Activated T-cell treated with anti-CD3 and anti-CD28 coated beads for 48 hours (primary cell): Measurements from ENCODE around the gene JARID2.

ENCODE experiments used
- DNase-seq: peaks from one replicate; pipeline ENCODE4 v3.0.0-alpha.2; 2020; ENCODE audit warnings: low read depth

Gene JARID2

DNA sequence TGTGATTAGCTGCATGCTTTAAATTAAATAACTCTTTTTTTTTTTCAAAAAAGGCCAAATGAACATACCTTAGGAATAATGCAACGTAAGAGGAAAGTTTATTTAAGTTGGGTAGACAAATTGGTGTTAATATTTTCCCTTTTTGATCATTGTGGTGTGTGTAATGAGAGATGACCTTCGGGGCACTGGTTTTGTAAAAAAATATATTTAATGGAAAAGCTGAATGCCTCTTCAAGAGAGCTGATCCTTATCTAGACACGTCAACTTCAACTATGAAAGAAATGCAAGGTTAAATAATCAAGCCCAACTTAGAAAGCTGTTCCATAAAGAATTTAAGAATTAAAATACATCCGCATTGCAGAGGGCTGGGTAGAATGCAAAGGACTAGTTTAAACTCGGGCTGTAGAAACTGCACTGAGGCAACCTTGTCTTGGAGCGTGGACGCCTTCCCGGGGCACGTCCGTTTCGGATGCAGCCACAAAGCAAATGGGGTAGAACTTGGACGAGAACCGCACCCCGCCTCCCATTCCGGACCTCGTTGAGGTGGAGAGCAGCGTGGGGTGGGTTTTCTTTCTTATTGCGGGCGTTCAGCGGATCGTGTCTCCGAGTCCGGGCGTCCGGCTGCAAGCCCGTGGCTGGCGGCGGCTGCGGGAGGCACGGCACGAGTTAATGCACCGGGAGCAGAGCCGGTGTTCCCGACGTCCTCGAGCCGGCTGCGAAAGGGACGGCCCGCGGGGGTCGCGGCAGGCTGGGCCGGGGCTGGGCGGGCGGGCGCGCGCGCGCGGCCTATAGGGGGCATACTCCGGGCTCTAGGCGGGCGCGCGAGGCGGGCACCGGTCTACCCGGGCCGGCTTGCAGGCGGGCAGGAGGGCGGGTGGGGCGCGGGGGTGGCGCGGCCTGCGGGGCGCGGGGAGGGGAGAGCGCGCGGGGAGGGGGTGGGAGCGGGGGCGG, 1.9 kb downstream of the JARID2 start:
- peak; percentile 54 for DNase-seq

DNA sequence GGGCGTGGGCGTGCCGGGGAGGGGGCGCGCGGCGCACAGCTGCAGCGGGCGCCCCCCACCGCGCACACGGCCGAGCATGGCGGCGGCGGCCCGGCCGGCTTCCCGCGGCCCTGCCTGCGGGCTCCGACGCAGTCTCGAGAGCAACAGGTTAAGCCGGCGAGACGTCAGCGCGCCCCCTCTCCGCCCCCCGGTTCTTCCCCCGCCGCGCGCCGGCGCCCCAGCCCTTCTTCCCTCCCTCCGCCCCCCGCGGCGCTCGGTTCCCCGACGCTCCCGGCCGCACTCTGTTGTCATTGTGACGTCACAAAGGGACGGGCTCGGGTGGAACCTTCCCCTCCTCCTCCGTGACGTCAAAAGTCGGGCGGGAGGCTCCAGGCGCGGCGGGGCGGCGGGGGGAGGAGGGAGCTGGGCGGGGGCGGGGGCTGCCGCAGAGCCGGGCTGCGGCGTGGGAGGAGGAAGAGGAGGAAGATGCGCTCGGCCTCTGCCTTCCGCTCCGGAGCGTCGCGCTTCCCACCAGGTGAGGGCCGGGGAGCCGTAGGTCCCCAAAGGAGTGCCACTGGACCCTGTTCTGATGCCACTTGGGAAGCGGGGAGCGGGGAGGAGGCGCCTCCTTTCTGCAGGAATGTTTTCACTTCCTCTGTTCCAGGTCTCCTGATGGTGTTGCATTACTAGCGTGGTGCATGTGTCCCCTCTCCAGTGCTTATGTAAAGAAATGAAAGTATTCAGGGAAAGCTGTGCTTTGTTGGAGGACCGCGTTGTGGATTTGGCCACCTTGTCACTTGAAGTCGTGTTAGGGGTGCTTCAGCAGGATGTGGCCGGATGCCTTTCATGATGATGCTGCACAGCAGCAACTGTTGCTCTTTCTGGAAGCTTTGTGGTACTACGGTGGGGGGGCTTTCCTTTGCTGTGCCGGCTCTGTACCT, 2.8 kb downstream of the JARID2 start:
- peak; percentile 90 for DNase-seq

DNA sequence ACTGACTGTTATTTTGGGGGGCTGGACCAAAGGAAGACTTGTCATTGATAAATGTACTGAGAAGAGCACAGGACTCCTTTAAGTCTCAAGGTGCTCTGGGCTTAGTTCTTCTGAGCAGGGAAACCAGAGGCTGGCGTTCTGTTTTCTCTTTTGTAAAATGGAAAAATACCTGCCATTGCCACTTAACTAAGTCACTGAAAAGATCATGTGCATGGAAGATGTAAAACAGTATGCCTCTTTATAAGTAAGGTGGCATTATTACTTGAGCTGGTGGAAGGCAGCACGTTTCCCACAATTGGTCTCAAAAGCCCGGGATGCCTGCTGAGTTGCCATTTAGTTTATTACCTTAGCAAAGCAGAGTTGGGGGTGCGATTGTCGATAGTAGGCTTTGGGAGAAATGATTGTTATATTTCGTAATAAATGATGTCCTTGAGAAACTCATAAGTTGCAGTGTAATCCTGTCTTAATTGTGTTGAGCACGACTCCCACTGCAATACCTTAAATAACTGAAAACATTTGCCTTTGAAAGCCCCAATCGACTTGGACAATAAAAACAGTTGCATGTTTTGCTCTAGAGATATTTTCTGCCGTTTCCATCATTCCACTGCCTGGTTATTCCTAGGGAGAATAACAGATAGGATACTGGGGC, 3.6 kb downstream of the JARID2 start:
- DNase-seq, result no peak

DNA sequence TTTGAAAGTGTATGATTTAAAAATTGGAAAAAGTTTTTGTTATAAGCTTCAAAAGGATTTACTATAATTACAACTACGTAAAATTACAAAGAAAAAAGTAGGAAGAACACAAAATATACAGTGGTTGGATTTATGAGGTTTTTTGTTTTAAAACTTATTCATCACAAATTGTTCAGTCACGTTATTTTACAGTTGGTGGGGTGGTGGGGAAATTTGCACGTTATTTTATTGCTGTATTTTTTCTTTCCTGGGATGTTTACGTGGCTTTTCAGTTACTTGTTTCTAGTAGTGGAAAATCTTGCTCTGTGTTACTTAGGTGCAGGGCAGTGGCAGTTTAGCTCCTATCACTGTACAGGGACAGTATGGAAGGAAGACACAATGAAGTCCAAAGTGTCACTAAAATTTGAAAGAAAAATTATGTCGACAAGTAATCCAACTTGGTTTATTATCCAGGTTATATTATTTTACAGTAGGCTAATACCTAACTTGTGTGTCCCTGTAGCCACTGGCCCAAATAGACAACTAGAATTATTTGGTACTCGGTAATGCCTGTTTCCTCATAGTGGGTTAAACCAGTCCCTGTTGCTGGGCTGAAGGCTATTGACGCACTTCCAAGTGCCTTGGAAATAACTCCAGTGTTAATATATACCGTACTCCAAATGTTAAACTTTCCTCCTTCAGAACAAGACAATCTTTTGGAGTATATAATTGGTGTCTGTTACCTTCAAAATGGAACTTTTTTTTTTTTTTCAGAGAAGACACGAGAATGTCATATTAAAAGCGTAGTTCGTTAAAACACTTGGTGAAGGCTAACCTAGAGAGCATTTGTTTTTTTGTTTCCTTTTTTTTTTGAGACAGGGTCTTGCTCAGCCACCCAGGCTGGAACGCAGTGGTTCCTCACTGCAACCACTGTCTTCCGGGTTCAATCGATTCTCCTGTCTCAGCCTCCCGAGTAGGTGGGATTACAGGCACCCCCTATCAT, 4.6 kb downstream of the JARID2 start:
- no peak for DNase-seq

DNA sequence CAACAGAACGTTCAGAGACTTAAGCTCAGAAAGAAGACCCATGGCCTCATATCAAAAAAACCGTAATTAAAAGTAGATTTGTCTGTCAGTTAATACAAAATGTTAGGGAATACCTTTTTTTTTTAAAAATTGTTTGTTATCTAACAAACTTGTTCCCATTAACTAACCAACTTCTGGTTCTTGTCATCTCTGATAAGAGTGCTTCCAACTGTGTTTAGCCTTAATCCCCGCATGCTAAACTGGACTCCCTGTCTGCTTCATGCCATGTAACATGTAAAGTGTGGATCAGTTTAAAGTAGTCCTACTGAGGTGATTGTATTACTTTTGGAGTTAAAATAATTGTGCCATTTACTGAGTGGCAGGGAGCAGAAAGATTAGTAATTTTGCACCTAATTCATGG, 6.3 kb downstream of the JARID2 start:
- DNase-seq, result no peak

DNA sequence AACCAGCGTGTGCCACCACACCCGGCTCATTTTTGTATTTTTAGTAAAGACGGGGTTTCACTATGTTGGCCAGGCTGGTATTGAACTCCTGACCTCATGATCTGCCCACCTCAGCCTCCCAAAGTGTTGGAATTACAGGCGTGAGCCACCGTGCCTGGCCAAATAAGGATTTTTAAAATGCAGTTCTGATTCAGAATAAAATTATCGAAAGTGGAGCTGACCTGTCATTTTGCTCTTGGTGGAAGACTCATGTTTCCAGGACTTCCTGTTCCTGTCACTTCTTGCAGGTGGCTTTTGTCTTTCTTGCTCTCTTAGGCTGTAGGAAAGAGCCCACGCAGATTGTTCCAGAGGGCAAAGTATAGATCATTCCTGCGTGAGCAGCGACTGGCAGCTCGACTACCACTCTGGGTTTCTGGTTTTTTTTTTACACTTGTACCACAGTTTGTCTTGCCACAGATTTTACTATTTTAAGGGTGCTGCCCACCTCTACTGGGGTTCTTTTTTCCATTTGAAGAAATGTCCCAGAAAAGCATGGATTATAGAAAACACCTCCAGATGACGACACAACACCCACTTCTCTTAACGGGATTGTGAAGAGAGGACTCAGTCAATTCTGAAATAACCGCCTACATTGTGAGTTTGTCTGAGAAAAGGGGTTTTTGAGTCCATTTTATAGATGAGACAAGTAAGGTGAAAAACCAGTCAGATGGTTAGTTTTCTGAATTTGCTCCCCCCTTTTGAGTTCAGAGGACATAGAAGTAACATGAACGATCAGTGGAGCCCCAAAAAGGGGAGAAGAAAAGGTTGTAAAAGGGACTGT, 7.5 kb downstream of the JARID2 start:
- no peak for DNase-seq

DNA sequence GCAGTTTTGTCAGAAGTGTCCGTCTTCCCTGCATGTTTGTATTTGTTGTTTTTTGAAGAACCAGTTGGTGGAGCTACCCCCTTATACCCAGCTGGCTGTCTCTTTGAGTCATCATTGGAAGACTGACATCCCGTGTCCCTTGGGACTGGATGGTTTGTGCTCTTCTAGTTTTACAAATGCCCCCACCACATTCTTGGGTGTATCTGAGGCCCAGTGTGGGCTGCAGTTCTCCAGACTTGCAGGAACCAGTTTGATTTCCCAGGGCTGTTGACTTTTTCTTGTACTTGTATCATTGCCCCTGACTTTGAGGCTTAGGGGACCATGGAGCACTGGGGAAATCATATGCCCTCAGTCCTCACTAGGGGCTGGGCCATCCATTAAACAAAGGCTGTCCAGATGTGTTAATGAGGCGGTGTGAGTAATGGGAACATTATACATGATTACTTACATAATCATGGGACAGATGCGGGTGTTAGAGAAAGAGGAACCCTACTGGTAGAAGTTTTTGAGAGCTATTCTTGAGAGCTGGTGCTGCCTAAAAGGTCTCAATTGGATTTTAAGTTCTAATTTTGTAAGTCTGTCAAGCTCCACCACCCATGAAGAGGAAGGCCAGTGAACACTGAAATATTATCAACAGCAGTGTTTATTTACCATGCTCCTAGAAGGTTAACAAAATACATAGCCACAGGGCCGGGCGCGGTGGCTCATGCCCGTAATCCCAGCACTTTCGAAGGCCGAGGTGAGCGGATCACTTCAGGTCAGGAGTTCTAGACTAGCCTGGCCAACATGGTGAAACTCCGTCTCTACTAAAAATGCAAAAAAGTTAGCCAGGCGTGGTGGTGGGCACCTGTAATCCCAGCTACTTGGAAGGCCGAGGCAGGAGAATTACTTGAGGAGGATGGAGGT, 8.5 kb downstream of the JARID2 start:
- DNase-seq, result no peak

DNA sequence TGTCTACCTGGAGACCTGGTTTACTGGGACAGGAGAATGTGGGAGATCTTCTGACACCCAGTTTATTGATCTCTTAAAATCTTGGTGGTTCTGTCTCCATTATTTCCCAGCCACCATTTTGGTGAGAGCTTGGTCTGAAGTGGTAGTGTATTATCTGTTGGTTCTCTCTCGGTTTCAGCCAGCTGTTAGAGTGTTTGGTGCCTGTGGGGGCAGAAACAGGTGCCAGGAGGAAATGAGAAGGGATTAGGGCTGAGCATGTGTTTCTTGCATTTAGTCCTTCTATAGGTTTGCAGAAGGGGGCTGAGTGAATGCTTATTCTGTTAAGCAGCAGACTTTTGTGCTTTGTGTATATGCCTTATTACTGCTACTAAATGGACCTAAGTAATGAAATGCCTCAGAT, 9.6 kb downstream of the JARID2 start:
- DNase-seq, result no peak

DNA sequence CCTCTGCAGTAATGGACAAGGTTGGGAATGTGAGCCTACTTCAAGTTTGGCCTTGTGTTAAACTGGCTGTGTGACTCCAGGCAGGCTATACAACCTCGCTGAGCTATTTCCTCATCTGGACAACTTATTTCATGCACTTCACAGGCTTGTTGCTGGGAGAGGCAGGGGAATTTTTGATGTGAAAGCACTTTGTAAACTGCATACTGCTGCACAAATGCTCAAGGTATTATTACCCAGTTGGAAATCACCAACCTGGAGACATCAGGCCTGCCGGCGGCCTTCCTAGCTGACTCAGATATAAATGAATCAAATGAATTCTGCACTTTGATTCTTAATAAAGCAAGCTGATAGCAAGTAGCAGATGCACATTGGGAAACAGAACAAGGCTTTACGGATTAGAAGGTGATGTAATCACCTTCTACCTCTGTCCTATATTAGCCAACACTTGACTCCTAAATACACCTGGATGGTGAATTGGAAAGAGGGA, 10.1 kb downstream of the JARID2 start:
- DNase-seq, result no peak

DNA sequence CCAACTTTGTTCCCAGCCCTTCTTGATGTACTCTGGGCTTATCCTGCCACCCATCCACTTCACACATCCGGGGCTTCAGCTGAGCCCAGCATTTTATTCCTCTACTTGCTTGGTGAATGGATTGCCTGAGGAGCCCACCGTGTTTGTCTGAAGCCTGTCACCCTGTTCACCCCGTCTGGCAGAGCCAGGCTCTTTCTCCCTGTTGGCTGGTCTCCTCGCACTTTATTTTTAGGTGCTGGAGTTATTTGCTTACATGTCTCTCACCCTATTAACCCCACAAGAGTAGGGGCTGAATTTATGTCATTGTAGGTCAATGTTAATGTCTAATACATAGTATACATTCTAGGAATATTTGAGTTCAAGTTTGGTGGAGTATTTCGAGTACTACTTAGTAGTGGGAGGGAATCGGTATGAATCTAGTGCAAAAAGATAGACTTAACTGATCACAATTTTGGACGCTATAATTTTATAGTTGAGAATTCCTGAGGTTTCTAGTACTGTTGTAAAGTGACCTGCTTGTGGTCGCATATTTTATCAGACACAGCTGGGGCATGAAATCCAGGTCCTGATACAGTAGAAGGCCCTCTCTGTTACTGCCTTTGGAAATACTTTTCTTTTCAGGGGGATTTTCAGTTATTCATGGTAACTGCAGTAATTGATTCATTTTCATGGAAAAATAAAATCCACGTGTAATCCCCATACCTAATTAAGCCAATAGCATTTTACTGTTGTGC, 10.8 kb downstream of the JARID2 start:
- no peak for DNase-seq

DNA sequence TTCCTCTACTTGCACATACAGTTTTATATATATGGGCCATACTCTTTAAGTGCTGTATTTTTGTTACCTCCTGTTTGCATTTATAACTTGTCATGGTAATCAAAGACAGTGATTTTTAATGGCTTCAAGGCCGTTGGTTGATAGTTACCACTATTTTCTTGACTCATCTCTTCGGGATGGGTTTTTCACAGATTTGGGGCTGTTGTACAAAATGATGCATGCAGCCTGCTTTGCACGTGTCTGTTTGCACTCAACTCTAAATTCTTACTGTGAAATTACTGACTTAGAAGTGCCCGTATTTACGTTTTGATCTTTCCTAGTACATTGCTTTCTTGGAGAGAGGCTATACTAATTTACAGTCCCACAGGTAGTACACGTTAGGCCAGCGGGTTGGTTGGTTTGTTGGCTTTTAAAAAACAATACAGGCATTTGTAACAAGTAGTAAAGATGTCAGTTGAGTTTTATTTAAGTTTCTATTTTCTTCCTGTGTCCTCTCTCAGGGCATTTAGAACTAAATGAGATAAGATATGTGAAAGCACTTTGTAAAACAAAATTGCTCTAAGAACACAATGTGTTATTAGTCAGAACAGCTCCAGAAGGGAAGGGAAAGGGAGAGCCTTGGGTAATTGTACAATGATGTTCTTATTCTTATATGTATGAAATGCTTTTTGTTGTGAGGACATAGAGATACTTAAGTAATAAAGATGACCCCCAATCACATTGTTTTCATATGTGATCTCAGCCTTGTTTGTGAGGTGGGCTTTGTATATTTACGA, 11.7 kb downstream of the JARID2 start:
- DNase-seq, result no peak

DNA sequence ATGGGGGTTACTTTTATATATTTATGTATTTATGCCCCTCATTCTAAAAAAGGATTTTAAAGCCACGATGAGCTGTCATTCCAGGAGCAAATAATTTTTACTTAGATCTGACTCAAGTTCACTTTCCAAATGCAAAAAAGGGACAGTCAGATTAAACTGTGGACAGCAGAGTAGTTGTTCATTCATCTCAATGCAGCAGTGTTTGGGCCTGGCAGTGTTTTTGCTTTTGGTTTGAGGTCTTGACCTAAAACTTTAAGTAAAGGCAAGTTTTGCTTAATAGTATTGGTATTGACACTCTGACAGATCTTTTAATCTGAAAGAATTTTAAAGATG, 13.9 kb downstream of the JARID2 start:
- DNase-seq, result no peak

DNA sequence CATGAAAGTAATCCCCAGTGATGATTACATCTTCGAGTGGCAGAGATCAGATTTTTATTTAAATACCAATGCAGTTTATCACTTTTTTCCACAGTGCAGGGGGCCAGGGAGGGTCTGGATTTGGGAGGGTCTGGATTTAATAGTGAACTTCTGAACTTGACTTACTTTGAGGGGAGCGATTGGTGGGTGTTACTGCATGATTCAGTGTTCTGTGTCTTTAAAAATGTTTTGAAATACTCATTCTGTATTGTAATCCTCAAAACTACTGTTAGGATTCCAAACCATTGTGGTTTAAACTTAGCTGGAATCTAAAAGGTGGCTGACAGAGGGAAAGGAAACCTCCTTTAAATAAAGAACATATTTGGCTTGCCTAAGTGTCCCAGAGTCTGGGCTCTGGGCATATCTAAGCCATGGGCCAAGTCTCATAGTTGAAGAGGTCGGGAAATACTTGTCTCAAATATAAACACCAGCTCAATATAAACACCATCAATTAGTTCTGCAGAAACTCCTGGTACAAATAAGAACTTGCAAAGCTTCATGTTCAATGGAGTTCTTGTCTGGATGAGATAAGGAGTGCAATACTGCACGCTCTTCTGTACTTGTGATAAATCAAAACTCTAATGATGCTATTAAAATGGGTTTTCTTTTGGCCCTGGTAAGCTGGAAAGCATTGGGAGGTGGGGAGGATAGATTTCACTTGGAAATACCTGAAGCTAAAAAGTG, 14.4 kb downstream of the JARID2 start:
- no peak for DNase-seq

DNA sequence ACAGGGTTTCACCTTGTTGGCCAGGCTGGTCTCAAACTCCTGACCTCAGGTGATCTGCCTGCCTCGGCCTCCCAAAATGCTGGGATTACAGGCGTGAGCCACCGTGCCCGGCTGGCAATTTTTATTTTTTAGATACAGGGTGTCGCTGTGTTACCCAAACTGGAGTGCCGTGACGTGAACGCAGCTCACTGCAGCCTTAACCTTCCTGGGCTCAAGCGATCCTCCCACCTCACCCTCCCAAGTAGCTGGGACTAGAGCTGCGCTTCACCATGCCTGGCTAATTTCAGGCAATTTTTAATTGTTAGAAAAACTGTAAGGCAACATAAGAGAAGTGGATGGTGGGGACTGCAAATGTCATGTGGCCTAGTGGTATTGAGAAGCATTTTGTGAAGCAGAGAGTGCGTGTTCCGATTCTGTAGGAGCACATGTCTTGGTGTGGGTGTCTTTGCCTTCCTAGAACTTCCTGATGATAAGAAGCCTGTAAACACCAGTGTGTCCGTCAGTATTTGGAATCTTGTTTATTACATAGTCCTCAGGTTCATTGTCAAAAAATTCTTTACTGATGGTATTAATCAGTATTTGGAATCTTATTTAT, 18.0 kb downstream of the JARID2 start:
- no peak for DNase-seq

DNA sequence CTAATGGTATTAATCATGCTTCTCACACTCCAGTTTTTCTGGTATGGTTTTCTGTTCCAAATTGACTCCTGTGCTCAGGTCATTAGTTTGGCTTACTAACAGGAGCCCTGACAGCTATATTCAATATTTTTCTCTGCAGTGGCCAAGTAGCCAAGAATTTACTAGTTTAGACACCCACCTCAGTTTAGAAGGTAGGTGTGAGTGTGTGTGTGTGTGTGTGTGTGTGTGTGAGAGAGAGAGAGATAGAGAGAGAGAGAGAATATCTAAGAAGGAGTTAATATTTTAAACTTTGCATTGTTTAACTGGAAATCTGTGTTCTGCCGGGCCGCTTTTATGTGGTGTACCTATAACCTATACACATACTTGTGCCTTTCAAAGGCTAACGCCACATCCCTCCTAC, 18.5 kb downstream of the JARID2 start:
- no peak for DNase-seq

DNA sequence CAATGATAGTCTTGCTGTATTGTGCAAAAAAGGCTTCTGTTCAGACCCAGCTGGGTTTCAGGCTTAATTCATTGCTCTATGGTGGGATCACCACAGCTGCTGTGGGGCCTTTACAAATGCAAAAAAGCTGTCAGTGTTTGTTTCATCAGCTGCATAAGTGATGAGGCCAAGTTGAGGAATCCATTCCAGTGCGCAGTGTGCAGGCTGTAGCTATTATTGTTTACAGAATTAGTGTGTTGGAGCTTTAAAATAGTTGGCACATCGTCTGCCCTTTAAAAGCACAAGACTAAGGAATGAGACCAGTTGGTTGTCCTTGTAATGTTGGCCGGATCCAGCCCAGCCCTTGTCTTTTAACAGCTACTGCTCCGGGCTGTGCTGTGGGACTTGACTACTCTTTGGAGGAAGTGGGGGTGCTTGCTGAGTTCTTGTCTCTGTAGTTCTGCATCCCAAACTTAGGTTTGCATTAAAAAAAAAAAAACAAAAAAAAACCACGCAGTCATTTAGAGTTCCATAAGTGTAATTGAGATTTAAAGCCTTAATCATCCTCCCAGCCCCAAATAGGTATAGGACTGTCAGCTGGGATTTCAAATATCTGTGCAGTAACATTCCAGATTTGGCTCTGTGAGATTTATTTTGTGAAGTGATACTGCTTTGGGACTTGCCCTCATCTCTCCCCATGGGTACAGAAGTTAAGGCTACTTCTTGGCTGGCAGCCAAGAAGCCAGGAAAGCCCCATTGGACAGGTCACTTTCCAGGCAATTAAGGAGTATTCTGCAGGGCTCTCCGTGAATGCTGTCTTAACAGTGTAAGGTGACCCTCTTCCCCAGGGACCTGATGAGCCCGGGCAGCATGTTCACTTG, 19.3 kb downstream of the JARID2 start:
- DNase-seq, result no peak
